T-helper 9 cell (primary cell): Measurements from ENCODE around the gene NOA1.
"Not testable (repeated sequence)": the region's sequence is repeated elsewhere in the genome, so short reads cannot be mapped to it uniquely, and the experiment has no call there.

Experiments
- DNase-seq: peaks from one replicate; pipeline ENCODE4 v3.0.0-alpha.2; 2020

NOA1 gene

DNA sequence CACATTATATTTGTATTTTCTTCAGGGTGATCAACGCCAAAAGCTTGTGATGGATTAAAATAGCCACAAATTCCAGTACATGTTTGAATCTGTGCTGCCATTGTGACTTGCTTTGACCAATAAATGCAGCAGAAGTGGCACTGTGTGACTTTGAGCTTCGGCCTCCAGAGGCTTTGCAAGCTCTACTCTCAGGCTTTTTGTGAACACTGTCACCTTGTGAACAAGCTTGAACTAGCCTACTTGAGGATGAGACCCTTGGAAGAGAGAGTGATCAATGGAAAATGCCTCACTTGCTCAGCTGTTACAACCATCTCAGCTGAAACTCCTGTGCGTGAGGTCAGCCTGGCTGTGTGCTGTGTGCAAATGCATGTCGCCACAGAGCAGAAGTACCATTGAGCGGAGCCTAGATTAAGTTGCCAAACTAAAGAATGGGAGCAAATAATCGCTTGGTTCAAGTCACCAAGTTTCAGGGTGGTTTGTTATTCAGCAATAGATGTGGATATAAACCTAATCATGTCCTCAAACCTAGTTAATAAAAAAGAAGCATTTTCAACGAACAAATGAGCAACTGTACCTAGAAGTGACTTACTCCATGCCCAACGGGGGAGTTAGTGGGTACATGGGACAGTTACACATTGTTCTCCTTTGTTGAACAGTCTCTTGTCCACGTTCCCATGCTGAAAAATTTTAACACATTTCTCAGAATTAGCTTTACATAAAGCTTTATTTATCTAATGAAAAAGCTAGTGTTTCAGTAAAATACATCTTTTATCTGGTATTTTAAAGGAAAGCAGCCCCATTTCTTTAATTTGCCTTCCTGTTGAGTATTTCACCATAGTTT is 23.5 kb downstream of the NOA1 start:
- DNase-seq, result no peak

DNA sequence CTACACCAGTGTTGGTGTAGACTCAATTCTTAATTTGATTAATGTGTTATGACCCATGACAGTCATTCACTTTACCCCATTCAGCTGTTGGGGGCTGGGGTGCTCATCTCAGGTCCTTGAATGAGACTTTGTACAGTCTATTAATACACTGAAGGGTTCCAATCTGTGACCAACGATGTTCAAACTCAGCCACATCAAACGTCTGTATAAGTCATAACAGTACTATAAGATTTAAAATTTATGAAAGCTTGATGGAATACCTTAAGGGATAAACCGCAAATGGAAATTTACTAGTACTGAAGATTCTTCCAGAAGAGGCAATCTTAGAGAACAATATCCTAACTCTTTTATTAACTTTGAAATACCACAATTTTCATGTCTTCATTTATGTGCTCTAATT is 36.0 kb downstream of the NOA1 start:
- DNase-seq, result no peak

DNA sequence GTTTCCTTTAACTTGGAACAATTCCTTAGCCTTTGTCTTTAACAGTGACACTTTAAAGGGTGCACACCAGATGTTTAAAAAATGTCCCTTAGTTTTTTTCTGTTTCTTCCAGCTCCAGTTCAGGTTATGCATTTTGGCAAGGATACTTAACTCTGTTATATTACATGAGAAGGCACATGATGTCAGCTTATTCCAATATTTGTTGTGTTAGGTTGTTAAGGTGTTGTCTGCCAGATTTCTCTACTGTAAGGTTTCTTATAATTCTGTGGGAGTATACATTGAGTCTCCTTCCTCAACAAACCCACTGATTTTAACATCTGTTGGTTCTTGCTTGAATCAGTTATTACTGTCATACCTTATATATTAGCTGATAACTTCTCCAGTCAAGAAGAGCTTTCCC is 36.4 kb downstream of the NOA1 start:
- no peak for DNase-seq

DNA sequence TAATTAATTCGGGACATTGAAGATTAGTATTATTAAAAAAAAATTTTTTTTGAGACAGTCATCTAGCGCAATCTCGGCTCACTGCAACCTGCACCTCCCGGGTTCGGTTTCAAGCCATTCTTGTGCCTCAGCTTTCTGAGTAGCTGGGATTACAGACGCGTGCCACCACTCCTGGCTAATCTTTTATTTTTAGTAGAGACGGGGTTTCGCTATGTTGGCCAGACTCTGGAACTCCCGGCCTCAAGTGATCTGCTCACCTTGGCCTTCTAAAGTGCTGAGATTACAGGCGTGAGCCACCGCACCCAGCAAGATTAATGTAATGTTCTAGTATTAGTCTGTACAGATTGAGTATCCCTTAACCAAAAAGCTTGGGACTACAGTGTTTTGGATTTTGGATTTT is 37.0 kb downstream of the NOA1 start:
- DNase-seq, result no peak

DNA sequence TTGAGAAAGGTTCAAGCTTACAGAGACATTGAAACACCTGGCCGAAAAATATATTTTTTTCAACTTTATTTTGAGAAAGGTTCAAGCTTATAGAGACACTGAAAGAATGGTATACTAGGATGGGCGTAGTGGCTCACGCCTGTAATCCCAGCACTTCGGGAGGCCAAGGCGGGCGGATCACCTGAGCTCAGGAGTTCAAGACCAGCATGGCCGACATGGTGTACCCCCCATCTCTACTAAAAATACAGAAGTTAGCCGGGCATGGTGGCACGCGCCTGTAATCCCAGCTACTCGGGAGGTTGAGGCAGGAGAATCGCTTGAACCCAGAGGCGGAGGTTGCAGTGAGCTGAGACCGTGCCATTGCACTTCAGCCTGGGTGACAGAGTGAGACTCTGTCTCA is 37.6 kb downstream of the NOA1 start:
- not testable (repeated sequence) for DNase-seq

DNA sequence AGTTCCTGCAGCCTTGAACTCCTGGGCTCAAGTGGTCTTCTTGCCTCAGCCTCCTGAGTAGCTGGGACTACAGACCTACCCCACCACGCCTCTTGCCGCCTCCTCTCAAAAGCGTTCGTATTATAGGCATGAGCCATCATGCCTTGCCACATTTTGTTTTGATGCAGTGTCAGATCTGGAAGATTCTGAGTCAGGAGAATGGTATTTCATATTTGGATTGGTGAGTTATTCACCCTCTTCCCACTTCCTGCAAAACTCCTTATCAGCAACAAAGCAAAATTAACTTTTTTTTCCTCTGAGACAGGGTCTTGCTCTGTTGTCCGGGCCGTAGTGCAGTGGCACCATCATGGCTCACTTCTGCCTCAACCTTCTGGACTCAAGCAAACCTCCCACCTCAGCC is 40.1 kb downstream of the NOA1 start:
- DNase-seq, result no peak

DNA sequence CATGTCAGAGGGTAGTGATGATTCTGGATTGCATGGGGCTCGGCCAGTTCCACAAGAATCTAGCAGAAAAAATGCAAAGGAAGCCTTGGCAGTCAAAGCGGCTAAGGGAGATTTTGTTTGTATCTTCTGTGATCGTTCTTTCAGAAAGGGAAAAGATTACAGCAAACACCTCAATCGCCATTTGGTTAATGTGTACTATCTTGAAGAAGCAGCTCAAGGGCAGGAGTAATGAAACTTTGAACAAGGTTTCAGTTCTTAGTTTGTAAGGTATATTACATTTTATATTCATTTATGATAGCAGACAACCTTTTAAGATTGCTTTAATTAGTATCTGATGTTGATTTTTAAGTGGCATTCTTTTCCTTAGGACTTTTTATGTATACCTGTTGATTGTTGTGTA is 45.5 kb downstream of the NOA1 start:
- DNase-seq, result no peak

DNA sequence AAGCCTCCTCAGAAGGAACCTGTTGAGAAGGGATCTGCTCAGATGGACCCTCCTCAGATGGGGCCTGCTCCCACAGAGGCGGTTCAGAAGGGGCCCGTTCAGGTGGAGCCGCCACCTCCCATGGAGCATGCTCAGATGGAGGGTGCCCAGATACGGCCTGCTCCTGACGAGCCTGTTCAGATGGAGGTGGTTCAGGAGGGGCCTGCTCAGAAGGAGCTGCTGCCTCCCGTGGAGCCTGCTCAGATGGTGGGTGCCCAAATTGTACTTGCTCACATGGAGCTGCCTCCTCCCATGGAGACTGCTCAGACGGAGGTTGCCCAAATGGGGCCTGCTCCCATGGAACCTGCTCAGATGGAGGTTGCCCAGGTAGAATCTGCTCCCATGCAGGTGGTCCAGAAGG is 46.8 kb downstream of the NOA1 start:
- no peak for DNase-seq

DNA sequence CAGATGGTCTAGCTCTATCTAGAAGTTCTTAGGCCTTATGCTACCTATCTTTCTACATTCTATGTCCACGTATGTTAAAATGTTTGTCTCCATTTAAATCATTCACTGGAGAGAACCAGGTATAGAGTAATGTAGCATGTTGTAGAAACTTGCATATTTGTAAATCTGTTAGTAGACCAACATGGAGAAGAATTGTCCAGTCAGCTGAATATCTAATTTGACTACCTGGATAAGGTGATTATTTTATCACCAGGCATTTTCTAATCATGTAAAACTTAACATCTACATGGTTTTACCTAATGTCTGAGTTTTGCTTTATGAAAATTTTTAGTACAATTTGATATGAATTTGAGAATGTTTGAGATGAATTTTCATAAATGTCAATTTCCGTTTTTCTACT is 50.2 kb downstream of the NOA1 start:
- no peak for DNase-seq

DNA sequence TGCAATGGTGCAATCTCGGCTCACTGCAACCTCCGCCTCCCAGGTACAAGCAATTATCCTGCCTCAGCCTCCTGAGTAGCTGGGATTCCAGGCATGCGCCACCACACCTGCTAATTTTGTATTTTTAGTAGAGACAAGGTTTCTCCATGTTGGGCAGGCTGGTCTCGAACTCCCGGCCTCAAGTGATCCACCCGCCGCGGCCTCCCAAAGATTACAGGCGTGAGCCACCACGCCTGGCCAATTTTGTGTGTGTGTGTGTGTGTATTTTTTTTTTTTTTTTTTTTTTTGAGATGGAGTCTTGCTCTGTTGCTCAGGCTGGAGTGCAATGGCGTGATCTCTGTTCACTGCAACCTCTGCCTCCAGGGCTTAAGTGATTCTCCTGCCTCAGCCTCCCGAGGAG is 62.4 kb downstream of the NOA1 start:
- not testable (repeated sequence) for DNase-seq

DNA sequence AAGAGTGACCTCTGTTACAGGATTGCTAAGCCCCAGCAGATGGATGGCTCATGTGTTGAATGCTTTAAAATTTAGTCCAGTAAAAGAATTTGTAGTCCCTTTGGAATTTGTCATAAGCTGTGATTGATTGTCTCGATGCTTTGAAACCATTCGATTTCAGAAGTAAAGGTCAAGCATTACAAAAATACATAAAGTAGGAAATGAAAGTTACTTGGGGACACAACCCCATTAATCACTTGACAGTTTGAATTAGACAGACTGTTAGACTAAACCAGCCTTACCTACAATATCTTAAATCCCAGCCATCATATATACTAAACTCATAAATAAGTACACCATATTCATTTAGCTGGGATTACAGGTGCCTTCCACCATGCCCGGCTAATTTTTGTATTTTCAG is 63.1 kb downstream of the NOA1 start:
- DNase-seq, result no peak
